ENCODE measurements around the gene EXOC7.

EXOC7 gene

DNA sequence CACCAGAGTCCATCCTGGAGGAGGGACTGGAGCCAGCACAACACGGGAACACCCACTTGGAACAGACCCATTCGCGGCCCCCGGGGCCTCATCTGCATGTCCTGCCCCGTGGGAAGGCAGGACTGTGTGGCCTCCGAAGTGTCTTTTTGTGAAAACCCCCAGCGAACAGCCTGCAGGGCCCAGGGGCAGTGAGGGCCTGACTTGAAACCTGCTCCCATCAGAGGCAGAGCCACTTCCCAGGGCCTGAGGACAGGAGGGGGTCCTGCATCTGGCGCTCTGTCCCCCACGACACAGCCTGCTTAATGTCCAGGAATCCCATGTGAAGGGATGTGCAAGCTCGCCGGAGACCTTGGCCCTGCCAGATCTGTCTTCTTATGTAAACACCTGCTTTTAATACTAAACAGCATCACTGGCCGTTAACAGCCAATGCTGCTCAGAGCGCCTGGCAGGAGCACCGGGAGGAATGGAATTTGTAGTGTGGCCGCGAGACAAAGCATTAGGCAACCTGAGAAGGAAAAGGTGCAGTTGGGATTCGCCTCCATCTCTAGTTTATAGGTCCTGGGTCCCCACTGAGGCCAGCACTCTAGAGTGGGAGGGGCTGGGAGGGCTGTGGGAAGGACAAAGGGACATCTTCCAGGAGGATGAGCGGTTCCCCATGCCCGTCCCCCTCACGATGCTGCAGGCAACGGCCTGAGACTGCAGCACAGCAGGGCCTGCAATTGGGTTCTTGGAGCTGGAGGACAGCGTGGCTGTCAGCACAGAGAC is 66.9 kb downstream of the EXOC7 start:
- DNase-seq (ENCODE audit: low spot score): no peak

DNA sequence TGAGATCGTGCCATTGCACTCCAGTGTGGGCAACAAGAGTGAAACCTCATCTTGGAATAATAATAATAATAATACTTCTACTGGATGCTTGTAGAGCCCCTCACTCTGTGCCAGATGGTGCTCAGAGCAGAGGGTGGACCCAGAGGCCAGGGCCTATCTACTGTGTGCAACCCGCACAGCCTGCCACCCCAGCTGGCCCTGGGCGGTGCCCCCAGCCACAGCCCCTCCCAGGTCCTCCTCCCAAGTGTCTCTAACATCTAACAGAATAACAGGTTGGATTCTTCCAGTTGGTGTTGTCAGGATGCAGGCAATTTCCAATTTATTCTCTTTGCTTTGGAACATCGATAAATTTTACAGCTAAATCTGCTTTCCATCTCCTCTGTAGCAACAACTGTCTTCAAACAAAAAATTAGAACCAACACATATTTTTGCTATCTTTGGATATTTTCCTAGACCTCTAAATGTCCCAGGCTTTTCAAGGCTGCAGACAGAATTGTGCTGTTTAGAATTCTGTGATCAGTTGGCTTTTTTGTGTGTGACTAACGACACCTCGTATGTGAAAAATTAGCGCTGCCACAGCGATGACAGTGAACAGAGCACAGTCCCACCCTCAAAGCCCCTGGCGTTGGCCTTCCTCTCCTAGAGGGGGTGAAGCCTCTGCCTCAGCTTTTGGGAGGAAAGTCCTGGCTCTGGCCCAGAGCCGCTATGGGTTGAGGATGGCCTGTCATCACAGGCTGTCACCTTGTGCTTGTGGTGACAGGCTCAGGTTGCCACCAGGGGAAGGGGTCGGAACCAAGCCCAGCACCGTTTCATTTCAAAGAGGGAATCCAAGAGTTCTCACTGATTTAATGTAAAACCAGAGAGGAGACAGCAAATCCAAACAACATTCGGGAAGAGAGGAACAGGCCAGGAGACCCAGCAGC is 68.9 kb downstream of the EXOC7 start:
- DNase-seq (ENCODE audit: low spot score): no peak

DNA sequence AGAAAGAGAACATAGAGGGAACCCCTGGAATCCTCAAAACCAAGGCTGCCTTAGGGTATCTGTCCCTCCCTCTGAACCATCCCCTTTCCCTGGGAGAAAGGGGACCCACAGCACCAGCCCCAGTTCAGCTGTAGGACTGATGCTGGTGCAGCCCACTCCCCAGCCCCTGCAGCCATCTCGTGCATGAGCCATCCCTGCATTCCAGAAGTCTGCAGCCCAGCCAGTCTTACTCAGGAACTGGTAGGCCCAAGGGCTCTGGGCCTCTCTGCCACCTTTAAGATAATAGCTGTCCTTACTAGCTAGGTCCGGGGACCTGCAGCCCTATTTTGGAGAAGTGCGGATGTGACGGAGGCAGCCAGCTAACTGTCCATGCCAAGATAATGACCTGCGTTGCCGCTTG is 70.4 kb downstream of the EXOC7 start:
- DNase-seq (ENCODE audit: low spot score): no peak

DNA sequence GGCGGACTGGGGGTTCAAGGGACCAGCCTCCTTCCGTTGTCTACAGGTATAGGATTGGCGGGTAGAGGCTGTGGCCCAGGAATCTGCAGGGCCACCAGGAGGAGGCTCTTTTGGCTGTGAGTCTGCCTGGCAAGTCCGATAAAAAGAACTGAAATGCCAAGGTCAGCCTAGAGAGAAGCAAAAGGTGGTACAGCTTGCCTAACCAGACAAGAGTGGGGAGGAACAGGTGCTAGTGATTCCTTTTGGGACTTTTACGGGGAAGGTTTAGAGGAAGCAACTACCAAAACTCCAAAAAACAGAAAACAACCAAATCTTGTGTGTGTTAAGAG is 70.8 kb downstream of the EXOC7 start:
- no peak for DNase-seq (ENCODE audit: low spot score)

DNA sequence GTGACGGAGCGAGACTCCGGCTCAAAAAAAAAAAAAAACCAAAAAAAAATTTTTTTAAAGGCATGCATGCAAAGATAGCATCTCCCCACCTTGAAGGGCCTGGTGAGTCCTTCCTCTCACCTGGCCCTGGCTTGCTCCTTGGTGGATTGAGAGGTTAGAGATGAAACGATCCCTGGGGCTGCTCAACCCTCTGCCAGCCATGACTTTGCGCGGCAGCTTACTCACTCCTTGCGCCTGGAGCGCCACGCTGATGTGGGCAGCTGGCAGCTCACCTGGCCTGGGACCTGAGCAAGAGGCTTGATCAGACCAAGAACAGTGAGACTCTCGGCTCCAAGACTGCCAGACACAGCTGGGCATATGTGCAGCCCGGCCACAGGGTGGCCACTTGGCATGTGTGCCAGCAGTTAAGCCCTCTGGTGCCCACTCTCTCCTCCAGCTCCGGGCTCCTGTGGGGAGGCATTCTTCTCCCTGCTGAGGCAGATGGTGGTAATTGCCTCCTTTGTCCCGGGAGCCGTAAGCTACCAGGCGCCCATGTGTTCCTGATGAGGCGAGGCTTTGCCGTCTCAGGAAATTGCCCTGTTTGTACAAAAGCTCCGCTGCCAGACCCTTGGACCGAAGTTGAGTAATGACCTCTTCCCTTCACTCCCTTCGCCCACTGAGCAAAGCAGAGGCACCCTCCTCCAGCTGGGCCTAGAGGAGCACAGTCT is 71.4 kb downstream of the EXOC7 start:
- DNase-seq (ENCODE audit: low spot score): no peak
